Measurements from ENCODE around the gene ENPP6.

DNA sequence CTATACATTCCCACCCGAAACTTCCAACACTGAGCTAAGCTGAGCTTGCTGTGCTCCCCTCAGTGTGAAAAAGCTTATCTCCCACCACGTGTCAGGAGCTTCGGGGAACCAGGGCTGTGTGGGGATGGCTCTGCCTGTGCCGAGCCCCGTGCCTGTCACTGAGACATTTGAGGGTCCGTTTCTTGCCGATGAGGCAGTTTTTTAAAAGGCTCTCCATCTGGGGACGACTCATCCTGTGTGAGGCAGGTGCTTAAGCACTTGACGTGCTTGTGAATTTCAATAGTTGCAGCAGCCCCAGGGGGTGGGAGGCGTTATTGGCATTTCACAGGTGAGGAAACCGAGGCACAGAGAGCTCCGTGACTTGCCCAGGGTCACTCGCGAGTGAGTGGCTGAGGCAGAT, 160.8 kb downstream of the ENPP6 start:
- TF ChIP-seq POLR2AphosphoS5 (IDR thresholded peaks at IDR 0.05; ENCODE audit: low read depth, low read length) (no peak), POLR2A (IDR thresholded peaks at IDR 0.05; ENCODE audit: low read depth, low read length) (no peak), TAF1 (IDR thresholded peaks at IDR 0.05; ENCODE audit: low read depth, low read length) (no peak), POU2F2 (IDR thresholded peaks at IDR 0.05; ENCODE audit: low read depth, low read length) (no peak)
